ENCODE measurements around the gene C12orf42.

DNA sequence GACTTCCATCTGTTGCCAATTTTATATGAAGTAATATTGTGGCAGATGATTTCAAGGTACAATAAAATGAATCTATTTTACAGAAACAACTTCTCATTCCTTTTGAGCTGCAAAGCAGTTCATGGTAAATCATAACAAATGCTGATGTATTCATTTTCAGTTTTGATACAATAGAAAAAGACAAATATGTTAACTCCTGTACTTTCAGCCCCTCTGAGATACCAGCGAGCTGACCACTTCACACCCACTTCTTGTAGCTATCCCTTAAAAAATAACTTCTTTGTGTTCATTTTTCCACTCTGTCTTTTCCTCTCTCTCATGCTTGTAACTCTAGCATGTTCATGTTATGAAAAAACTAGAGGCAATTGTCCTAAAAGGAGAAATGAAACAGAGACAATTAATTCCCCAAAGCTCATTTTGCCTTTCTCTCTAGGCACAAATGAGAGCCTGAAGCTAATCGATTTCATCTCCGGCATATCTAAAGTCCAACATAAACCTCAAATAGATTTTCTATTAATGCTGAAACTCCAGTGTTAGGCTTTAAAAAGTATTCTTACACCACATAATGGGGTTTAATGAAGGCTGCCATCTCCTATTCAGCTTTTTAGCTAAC is 182.9 kb downstream of the C12orf42 start:
- no peak for TF ChIP-seq POLR2A (IDR thresholded peaks at IDR 0.05)
- TF ChIP-seq EP300 (IDR thresholded peaks at IDR 0.05) = no peak
- TF ChIP-seq POLR2AphosphoS5 (IDR thresholded peaks at IDR 0.05) = no peak

Measured in upper lobe of left lung (tissue), 4 donors.